HG03439 (cell line): Measurements from ENCODE around the gene PRSS1.
A peak's percentile ranks its signal among the peaks of the same experiment; 100 is the strongest.
"Not testable (repeated sequence)": the region's sequence is repeated elsewhere in the genome, so short reads cannot be mapped to it uniquely, and the experiment has no call there.

Source experiments
- ATAC-seq: cut with Tn5 transposase; IDR thresholded peaks from one replicate; pipeline ENCODE4 v1.9.1; 2021; ENCODE audit warnings: mild to moderate bottlenecking, moderate library complexity; ENCODE audit not compliant: unreplicated experiment

Gene PRSS1

GRCh38 chr7:142746264-142746663 lies 3.0 kb upstream of the PRSS1 start:
- no peak for ATAC-seq

GRCh38 chr7:142748410-142748809 lies 862 bp upstream of the PRSS1 start:
- ATAC-seq = not testable (repeated sequence)

GRCh38 chr7:142750321-142750938 lies 1.2 kb downstream of the PRSS1 start:
- ATAC-seq = no peak

- ATAC-seq = not testable (repeated sequence)
Measured at GRCh38 chr7:142751526-142752175, 2.4 kb downstream of the PRSS1 start.

- ATAC-seq = no peak
Measured at GRCh38 chr7:142752376-142753225, 3.3 kb downstream of the PRSS1 start.

GRCh38 chr7:142753366-142753765 lies 4.1 kb downstream of the PRSS1 start:
- no peak for ATAC-seq

- ATAC-seq = not testable (repeated sequence)
Measured at GRCh38 chr7:142753925-142754491, 4.7 kb downstream of the PRSS1 start.

- ATAC-seq = no peak
Measured at GRCh38 chr7:142754681-142755575, 5.7 kb downstream of the PRSS1 start.

- not testable (repeated sequence) for ATAC-seq
Measured at GRCh38 chr7:142758312-142758711, 9.0 kb downstream of the PRSS1 start.

- ATAC-seq = no peak
Measured at GRCh38 chr7:142759433-142759832, 10.2 kb downstream of the PRSS1 start.

- ATAC-seq = no peak
Measured at GRCh38 chr7:142760071-142760642, 10.9 kb downstream of the PRSS1 start.

- ATAC-seq = not testable (repeated sequence)
Measured at GRCh38 chr7:142761606-142762005, 12.3 kb downstream of the PRSS1 start.

GRCh38 chr7:142762104-142762503 lies 12.8 kb downstream of the PRSS1 start:
- ATAC-seq = no peak

GRCh38 chr7:142767451-142767850 lies 18.2 kb downstream of the PRSS1 start:
- ATAC-seq = no peak

GRCh38 chr7:142767861-142768260 lies 18.6 kb downstream of the PRSS1 start:
- ATAC-seq = no peak

GRCh38 chr7:142768885-142769284 lies 19.6 kb downstream of the PRSS1 start:
- not testable (repeated sequence) for ATAC-seq

GRCh38 chr7:142770661-142771352 lies 21.5 kb downstream of the PRSS1 start, which contains the start of gene PRSS2:
Gene PRSS2 (plus strand): TSS chr7:142770970. CDS start chr7:142770983, 13 bp downstream.
- ATAC-seq = no peak

- peak; percentile 74 for ATAC-seq
Measured at GRCh38 chr7:142771353-142771723, 22.1 kb downstream of the PRSS1 start.

- ATAC-seq = no peak
Measured at GRCh38 chr7:142772051-142772450, 22.8 kb downstream of the PRSS1 start.
